ENCODE data around the gene AGER.
"Not testable (repeated sequence)": the region's sequence is repeated elsewhere in the genome, so short reads cannot be mapped to it uniquely, and the experiment has no call there.

AGER gene

DNA sequence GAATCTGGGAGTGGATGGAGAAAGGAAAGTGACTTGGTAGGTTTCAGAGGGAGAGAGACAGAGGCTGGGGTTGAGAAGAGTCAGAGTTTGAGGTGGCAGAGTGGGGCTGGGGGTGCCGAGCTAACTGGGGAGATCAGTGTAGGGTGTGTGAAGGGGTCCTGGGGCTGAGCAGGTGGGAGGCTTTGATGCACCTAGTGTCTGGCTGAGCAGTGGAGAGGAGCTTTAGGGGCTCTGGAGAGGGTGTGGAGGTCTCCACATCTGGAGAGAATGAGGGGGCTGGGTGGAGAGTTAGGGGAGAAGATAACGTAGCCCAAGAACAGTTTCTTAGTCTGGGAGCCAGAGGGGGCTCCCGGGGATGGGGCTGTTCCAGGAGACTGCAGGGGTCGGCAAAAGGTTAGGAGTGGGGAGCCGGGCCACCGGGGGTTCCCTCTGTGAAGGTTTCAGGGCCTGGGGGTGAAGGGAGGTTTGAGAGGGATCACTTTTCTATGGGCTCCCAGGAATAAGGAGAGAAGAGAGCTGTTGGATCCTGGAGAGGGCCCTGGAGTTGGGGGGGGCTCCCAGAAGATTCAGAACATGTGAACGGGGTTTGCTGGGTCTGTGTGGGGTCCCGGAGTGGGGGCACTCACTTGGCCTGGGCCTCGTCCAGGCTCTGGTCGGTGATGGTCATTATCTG, 5.2 kb upstream of the AGER start:
- Mint-ChIP-seq H3K27me3 (ENCODE audit: low read depth, poor library complexity) (no peaks in the 10 kb centered on the region), H3K9me3 (no peaks in the 10 kb centered on the region), H3K4me1 (peaks cover 83% of the 10 kb centered on the region), H3K36me3 (ENCODE audit: low read depth) (peaks cover 25% of the 10 kb centered on the region), H3K4me3 (peak overlapping the region; percentile 97), H3K27ac (peak overlapping the region; percentile 96)
- no peak for DNase-seq
- no peak for TF ChIP-seq CTCF (IDR thresholded peaks at IDR 0.05)

- Mint-ChIP-seq H3K4me1 (peaks cover 76% of the 10 kb centered on the region), H3K27ac (peak overlapping the region; percentile 96), H3K27me3 (ENCODE audit: low read depth, poor library complexity) (no peaks in the 10 kb centered on the region), H3K36me3 (ENCODE audit: low read depth) (peaks cover 25% of the 10 kb centered on the region), H3K9me3 (no peaks in the 10 kb centered on the region), H3K4me3 (peak overlapping the region; percentile 97)
- no peak for DNase-seq
- no peak for TF ChIP-seq CTCF (IDR thresholded peaks at IDR 0.05)
Measured at GRCh38 chr6:32188381-32189068, 4.5 kb upstream of the AGER start.

GRCh38 chr6:32187725-32188380, 3.8 kb upstream of the AGER start:
- H3K27ac Mint-ChIP-seq = peak overlapping the region; percentile 97
- peaks cover 25% of the 10 kb centered on the region for H3K36me3 Mint-ChIP-seq (ENCODE audit: low read depth)
- peaks cover 69% of the 10 kb centered on the region for H3K4me1 Mint-ChIP-seq
- H3K4me3 Mint-ChIP-seq = peak overlapping the region; percentile 97
- not testable (repeated sequence) for H3K27me3 Mint-ChIP-seq (ENCODE audit: low read depth, poor library complexity); H3K9me3 Mint-ChIP-seq; DNase-seq

- Mint-ChIP-seq H3K4me3 (peak overlapping the region; percentile 97), H3K9me3 (no peaks in the 10 kb centered on the region), H3K4me1 (peaks cover 62% of the 10 kb centered on the region), H3K27ac (peak overlapping the region; percentile 97), H3K27me3 (ENCODE audit: low read depth, poor library complexity) (no peaks in the 10 kb centered on the region), H3K36me3 (ENCODE audit: low read depth) (peaks cover 25% of the 10 kb centered on the region)
- TF ChIP-seq CTCF (IDR thresholded peaks at IDR 0.05) = no peak
- no peak for DNase-seq
Measured at GRCh38 chr6:32187009-32187709, 3.1 kb upstream of the AGER start.

DNA sequence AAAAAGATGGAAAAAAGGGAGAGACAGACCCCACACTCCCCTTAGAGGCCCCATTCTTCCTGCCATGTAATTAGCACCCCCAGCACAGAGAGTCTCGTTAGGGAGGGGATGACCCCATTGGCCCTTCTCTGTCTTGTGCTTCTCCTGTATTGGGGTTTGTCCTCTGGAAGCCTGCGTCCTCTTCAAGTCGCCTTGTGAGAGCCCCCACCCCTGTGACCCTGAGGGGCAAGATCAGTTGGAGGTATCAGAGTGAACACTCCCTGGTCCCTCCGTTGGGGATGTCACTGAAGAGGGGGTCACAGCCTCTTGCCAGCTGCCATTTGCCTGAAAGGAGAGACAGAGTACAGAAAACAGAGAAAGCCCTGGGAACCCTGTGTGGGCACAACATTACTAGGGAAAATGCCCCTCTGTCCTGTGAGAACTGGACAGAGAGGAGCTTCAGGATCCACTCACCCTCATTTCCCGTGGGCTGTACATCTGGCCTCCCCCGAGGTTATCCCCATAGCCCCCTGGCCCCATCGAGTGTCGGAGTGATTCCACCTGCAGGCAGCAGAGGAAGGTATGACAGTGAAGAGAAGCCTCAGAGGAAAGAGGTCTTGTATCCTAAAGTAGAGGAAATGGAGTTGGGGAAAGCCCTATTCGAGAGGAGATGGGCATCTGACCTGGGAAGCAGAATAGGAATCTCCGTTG, 2.2 kb upstream of the AGER start:
- Mint-ChIP-seq H3K36me3 (ENCODE audit: low read depth) (peaks cover 28% of the 10 kb centered on the region), H3K4me1 (peaks cover 57% of the 10 kb centered on the region), H3K27ac (peak overlapping the region; percentile 95), H3K4me3 (peak overlapping the region; percentile 75)
- not testable (repeated sequence) for DNase-seq; H3K9me3 Mint-ChIP-seq; H3K27me3 Mint-ChIP-seq (ENCODE audit: low read depth, poor library complexity)

DNA sequence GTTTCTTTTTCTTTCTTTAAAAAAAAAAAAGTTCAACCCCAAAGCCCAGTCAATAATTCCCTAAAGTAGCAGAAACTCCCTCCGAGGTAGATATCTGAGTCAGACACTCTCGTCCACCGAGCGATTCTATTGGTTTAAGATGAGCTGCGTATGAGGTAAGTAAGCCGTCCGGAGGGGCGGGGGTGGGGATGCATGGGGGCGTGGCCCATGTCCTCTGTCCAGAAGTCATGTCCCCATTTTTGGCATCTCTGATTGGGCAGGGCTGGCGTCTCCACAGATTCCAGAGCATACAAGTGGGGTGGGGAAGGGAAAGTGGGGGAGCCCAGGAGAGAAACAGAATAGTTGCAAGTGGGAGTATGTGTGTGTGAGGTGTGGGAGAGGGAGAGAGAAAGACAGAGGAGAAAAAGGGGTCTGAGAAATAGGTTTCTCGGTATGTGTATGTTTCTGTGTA, 1.7 kb upstream of the AGER start:
- H3K36me3 Mint-ChIP-seq (ENCODE audit: low read depth) = peaks cover 34% of the 10 kb centered on the region
- H3K27me3 Mint-ChIP-seq (ENCODE audit: low read depth, poor library complexity); H3K9me3 Mint-ChIP-seq: not testable (repeated sequence)
- H3K4me1 Mint-ChIP-seq = peaks cover 57% of the 10 kb centered on the region
- H3K4me3 Mint-ChIP-seq = peak overlapping the region; percentile 75
- H3K27ac Mint-ChIP-seq = peak overlapping the region; percentile 95
- DNase-seq = peak; percentile 63
